Astrocyte (in vitro differentiated cells and primary cell): ENCODE data around the gene SMARCB1. TPM values are rescaled to one million over a fixed set of nuclear protein-coding genes. Genes with fewer than 3 reads are reported as not detected.

Experiments
- DNase-seq: peaks from one replicate; pipeline ENCODE4 v3.0.0-alpha.2; 2010; ENCODE audit warnings: low read depth
- FAIRE-seq: peaks from 2 replicates; lab custom pipeline; 2011; peaks lifted over from hg19 to GRCh38; lab: Jason Lieb, UNC
- H2AFZ ChIP-seq: 2 replicates; pipeline ENCODE4 v1.6.0; 2012; ENCODE audit warnings: low read depth, low read length, inconsistent platforms
- H3K27ac ChIP-seq: 2 replicates; pipeline ENCODE4 v1.5.1; 2011; ENCODE audit warnings: low read depth, low read length, inconsistent platforms
- H3K27me3 ChIP-seq: 2 replicates; pipeline ENCODE4 v1.6.0; 2011; ENCODE audit warnings: low read length, inconsistent platforms; ENCODE audit not compliant: insufficient read depth
- H3K36me3 ChIP-seq: 2 replicates; pipeline ENCODE4 v1.5.1; 2011; ENCODE audit warnings: low read length, inconsistent platforms; ENCODE audit not compliant: insufficient read depth
- H3K4me1 ChIP-seq: 2 replicates; pipeline ENCODE4 v1.5.1; 2011; ENCODE audit warnings: low read length, inconsistent platforms; ENCODE audit not compliant: insufficient read depth
- H3K4me2 ChIP-seq: 2 replicates; pipeline ENCODE4 v1.6.0; 2012; ENCODE audit warnings: low read length, inconsistent platforms
- H3K4me3 ChIP-seq: 2 replicates; pipeline ENCODE4 v1.5.1; 2011; ENCODE audit warnings: low read depth, mild to moderate bottlenecking, low read length, inconsistent platforms; ENCODE audit not compliant: insufficient read depth
- H3K79me2 ChIP-seq: 2 replicates; pipeline ENCODE4 v1.6.0; 2012; ENCODE audit warnings: mild to moderate bottlenecking, low read length, inconsistent platforms; ENCODE audit not compliant: insufficient read depth
- H3K9ac ChIP-seq: 2 replicates; pipeline ENCODE4 v1.6.0; 2012; ENCODE audit warnings: mild to moderate bottlenecking, low read length, inconsistent platforms
- H3K9me3 ChIP-seq: 2 replicates; pipeline ENCODE4 v1.5.1; 2012; ENCODE audit warnings: low read depth, mild to moderate bottlenecking, low read length, inconsistent platforms; ENCODE audit not compliant: insufficient read depth
- H4K20me1 ChIP-seq: 2 replicates; pipeline ENCODE4 v1.6.0; 2012; ENCODE audit warnings: low read length, inconsistent platforms; ENCODE audit not compliant: insufficient read depth
- H3K27ac Mint-ChIP-seq: one replicate; pipeline ENCODE4 v1.8.0; 2021; ENCODE audit warnings: mild to moderate bottlenecking, mixed read lengths; ENCODE audit not compliant: unreplicated experiment
- H3K27me3 Mint-ChIP-seq: one replicate; pipeline ENCODE4 v1.8.0; 2021; ENCODE audit warnings: low read depth, mixed read lengths; ENCODE audit not compliant: unreplicated experiment
- H3K36me3 Mint-ChIP-seq: one replicate; pipeline ENCODE4 v1.8.0; 2021; ENCODE audit warnings: low read depth, mixed read lengths; ENCODE audit not compliant: unreplicated experiment
- H3K4me1 Mint-ChIP-seq: one replicate; pipeline ENCODE4 v1.8.0; 2021; ENCODE audit warnings: low read depth, mixed read lengths; ENCODE audit not compliant: unreplicated experiment
- H3K4me3 Mint-ChIP-seq: one replicate; pipeline ENCODE4 v1.8.0; 2021; ENCODE audit warnings: mild to moderate bottlenecking, moderate library complexity, mixed read lengths; ENCODE audit not compliant: unreplicated experiment
- H3K9me3 Mint-ChIP-seq: one replicate; pipeline ENCODE4 v1.8.0; 2021; ENCODE audit warnings: mild to moderate bottlenecking, mixed read lengths; ENCODE audit not compliant: unreplicated experiment
- EZH2 ChIP-seq: IDR thresholded peaks from 2 replicates; pipeline ENCODE4 v1.6.1; 2012; ENCODE audit warnings: mild to moderate bottlenecking, low read length, inconsistent platforms; ENCODE audit not compliant: insufficient read depth
- total RNA-seq: library from RNA; stranded (reverse); gene quantifications from 2 replicates; pipeline ENCODE4 v1.2.1, GENCODE V29; 2021
- TF ChIP-seq, protein P1 (sequence below): IDR thresholded peaks from 2 replicates; pipeline ENCODE4 v1.5.1; 2011; ENCODE audit warnings: low read depth, mild to moderate bottlenecking, inconsistent platforms, low read length, moderate library complexity; ENCODE audit not compliant: insufficient read depth

SMARCB1 gene
- total RNA-seq, 1 donor from 2014 or later, result 91.3 TPM

DNA sequence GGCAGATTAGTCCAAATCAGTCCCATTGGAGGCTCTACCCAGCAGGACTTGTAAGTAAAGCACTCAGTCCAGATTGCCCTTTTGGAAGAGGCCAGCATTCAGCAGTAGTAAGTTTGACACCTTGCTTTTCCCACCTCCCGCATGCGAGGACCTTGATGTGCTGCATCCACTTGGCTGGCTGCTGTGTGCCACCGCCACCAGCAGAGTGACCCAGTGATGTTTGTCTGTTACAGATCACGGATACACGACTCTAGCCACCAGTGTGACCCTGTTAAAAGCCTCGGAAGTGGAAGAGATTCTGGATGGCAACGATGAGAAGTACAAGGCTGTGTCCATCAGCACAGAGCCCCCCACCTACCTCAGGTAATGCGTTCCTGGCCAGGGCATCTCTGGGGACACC lies 6.6 kb downstream of the SMARCB1 start:
- Histone ChIP-seq H3K9ac (no peak overlapping the region), H3K9me3 (no peaks in the 10 kb centered on the region), H3K4me2 (no peak overlapping the region), H3K27me3 (no peaks in the 10 kb centered on the region), H2AFZ (no peak overlapping the region), H3K27ac (no peak overlapping the region), H4K20me1 (peaks cover 63% of the 10 kb centered on the region), H3K79me2 (peaks cover 57% of the 10 kb centered on the region), H3K4me1 (no peaks in the 10 kb centered on the region), H3K36me3 (peaks cover 23% of the 10 kb centered on the region), H3K4me3 (no peak overlapping the region)
- Mint-ChIP-seq H3K27me3 (no peaks in the 10 kb centered on the region), H3K27ac (no peak overlapping the region), H3K4me3 (no peak overlapping the region), H3K4me1 (peaks cover 6% of the 10 kb centered on the region), H3K36me3 (peaks cover 5% of the 10 kb centered on the region), H3K9me3 (no peaks in the 10 kb centered on the region)
- DNase-seq (no peak), FAIRE-seq (no peak)
- no peak for TF ChIP-seq EZH2
- TF ChIP-seq, protein P1, sequence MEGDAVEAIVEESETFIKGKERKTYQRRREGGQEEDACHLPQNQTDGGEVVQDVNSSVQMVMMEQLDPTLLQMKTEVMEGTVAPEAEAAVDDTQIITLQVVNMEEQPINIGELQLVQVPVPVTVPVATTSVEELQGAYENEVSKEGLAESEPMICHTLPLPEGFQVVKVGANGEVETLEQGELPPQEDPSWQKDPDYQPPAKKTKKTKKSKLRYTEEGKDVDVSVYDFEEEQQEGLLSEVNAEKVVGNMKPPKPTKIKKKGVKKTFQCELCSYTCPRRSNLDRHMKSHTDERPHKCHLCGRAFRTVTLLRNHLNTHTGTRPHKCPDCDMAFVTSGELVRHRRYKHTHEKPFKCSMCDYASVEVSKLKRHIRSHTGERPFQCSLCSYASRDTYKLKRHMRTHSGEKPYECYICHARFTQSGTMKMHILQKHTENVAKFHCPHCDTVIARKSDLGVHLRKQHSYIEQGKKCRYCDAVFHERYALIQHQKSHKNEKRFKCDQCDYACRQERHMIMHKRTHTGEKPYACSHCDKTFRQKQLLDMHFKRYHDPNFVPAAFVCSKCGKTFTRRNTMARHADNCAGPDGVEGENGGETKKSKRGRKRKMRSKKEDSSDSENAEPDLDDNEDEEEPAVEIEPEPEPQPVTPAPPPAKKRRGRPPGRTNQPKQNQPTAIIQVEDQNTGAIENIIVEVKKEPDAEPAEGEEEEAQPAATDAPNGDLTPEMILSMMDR, result no peak

DNA sequence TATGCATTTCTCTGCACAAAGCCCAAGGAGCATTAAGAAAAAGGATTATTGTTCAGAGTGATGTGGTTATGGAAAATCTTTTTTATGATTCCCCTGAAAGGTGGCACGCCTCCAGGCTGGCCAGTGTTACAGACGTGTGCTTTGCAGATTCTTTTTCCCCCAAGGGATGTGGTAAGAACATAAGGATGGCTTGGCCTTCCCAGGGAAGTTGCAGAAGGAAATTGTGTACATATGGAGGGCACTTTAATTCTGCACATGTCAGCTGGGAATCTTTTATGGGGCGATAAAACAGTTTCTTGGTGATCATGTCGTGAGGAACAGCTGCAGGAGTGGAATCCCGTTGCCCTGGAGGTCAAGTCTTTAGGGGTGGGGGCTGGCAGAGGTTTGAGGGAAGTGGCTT lies 9.7 kb downstream of the SMARCB1 start:
- no peak overlapping the region for H3K4me3 ChIP-seq
- peaks cover 33% of the 10 kb centered on the region for H3K36me3 ChIP-seq
- H3K79me2 ChIP-seq, result peaks cover 26% of the 10 kb centered on the region
- no peaks in the 10 kb centered on the region for H3K27me3 ChIP-seq
- no peaks in the 10 kb centered on the region for H3K9me3 Mint-ChIP-seq
- DNase-seq (no peak), FAIRE-seq (no peak)
- H3K27ac ChIP-seq, result no peak overlapping the region
- no peaks in the 10 kb centered on the region for H3K4me1 Mint-ChIP-seq
- no peaks in the 10 kb centered on the region for H3K4me1 ChIP-seq
- H3K9me3 ChIP-seq, result no peaks in the 10 kb centered on the region
- H3K4me3 Mint-ChIP-seq, result no peak overlapping the region
- no peak overlapping the region for H2AFZ ChIP-seq
- no peaks in the 10 kb centered on the region for H3K27me3 Mint-ChIP-seq
- H3K36me3 Mint-ChIP-seq, result peaks cover 15% of the 10 kb centered on the region
- no peak overlapping the region for H3K4me2 ChIP-seq
- H3K27ac Mint-ChIP-seq, result no peak overlapping the region
- no peak overlapping the region for H3K9ac ChIP-seq
- peaks cover 37% of the 10 kb centered on the region for H4K20me1 ChIP-seq
- TF ChIP-seq EZH2, result no peak
- TF ChIP-seq, protein P1, result no peak

DNA sequence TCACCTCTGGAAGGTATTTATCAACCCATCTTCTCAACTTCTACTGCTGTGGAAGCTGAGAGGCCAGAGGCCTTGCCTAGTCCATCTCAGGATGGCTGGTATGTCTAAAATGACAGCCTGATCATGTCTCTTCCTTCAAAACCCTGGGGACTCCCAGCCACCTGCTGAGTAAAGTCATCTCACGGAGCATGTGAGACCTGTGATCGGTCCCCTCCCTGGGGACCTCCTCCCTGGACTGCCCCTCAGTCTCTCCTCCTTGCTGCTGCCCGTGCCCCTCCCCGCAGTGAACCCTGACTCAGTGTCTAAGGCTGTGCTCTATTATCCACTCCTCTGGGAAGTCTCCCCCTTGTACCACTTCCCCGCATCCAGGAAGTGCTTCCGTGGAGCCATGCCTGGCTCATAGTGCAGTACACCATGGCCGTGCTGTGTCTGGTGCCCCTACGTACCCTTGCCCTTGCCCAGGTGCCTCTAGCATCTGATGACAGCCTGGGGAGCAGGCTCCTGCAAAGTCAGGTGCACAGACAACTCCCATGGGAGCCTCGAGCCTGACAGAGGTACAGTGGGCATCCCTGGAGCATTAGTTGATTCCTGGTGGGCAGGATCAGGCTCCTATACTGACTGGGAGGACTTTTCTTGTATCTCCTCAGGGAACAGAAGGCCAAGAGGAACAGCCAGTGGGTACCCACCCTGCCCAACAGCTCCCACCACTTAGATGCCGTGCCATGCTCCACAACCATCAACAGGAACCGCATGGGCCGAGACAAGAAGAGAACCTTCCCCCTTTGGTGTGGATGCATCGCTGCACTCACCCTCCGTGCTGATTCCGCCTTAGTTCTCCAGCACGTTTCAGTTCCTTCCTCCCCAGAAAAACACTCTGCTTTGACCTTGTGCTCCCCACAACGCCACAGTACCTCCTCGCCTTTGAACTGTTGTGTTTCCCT lies 13.8 kb downstream of the SMARCB1 start:
- Histone ChIP-seq H4K20me1 (peaks cover 20% of the 10 kb centered on the region), H3K4me3 (no peak overlapping the region), H3K79me2 (peaks cover 5% of the 10 kb centered on the region), H2AFZ (no peak overlapping the region), H3K27ac (no peak overlapping the region), H3K9ac (no peak overlapping the region), H3K4me2 (no peak overlapping the region), H3K9me3 (no peaks in the 10 kb centered on the region), H3K4me1 (no peaks in the 10 kb centered on the region), H3K27me3 (no peaks in the 10 kb centered on the region), H3K36me3 (peaks cover 47% of the 10 kb centered on the region)
- DNase-seq, result no peak
- FAIRE-seq, result no peak
- H3K4me3 Mint-ChIP-seq, result no peak overlapping the region
- TF ChIP-seq EZH2, result no peak
- TF ChIP-seq, protein P1, result no peak
- no peaks in the 10 kb centered on the region for H3K4me1 Mint-ChIP-seq
- H3K36me3 Mint-ChIP-seq, result peaks cover 24% of the 10 kb centered on the region
- no peak overlapping the region for H3K27ac Mint-ChIP-seq
- no peaks in the 10 kb centered on the region for H3K9me3 Mint-ChIP-seq
- H3K27me3 Mint-ChIP-seq, result no peaks in the 10 kb centered on the region
